NCI-H128 (cell line): ENCODE results near the gene CMTM3.
"Not testable (repeated sequence)": the region's sequence is repeated elsewhere in the genome, so short reads cannot be mapped to it uniquely, and the experiment has no call there.

Experiments
- DNase-seq: peaks from one replicate; lab custom pipeline; 2025; ENCODE audit not compliant: unreplicated experiment; lab: John Stamatoyannopoulos, UW

Gene CMTM3

DNA sequence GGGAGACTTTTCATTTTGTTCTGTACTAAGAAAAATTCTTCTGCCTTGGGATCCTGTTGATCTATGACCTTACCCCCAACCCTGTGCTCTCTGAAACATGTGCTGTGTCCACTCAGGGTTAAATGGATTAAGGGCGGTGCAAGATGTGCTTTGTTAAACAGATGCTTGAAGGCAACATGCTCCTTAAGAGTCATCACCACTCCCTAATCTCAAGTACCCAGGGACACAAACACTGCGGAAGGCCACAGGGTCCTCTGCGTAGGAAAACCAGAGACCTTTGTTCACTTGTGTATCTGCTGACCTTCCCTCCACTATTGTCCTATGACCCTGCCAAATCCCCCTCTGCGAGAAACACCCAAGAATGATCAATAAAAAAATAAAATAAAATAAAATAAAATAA lies 27.1 kb downstream of the CMTM3 start:
- DNase-seq: not testable (repeated sequence)

- no peak for DNase-seq
Measured at GRCh38 chr16:66634527-66635196, 30.2 kb downstream of the CMTM3 start.

GRCh38 chr16:66635406-66635805 lies 30.9 kb downstream of the CMTM3 start:
- no peak for DNase-seq

- no peak for DNase-seq
Measured at GRCh38 chr16:66636199-66636598, 31.7 kb downstream of the CMTM3 start.

- no peak for DNase-seq
Measured at GRCh38 chr16:66637806-66638205, 33.3 kb downstream of the CMTM3 start.

GRCh38 chr16:66639091-66639885 lies 34.8 kb downstream of the CMTM3 start:
- no peak for DNase-seq

- no peak for DNase-seq
Measured at GRCh38 chr16:66640724-66641314, 36.3 kb downstream of the CMTM3 start.

DNA sequence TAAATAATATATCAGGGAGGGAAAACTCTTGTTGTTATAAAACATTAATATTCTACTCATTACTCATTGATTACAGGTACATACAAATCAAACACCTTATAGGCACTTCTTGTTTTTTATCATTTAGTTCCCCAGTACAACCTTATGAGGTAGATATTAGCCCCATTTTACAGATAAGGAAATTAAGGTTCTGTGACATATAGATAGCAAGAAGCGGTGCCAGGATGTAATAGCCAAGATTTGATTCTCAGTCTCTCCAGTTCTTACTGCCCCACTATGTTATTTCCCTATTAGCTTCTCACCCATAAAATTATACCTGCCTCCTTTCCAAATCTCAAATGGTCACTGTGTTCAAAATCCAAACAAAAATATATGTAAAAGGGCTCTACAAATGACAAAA lies 36.9 kb downstream of the CMTM3 start:
- DNase-seq: no peak

- DNase-seq: no peak
Measured at GRCh38 chr16:66647866-66648265, 43.4 kb downstream of the CMTM3 start.

GRCh38 chr16:66649167-66649566 lies 44.7 kb downstream of the CMTM3 start:
- no peak for DNase-seq

DNA sequence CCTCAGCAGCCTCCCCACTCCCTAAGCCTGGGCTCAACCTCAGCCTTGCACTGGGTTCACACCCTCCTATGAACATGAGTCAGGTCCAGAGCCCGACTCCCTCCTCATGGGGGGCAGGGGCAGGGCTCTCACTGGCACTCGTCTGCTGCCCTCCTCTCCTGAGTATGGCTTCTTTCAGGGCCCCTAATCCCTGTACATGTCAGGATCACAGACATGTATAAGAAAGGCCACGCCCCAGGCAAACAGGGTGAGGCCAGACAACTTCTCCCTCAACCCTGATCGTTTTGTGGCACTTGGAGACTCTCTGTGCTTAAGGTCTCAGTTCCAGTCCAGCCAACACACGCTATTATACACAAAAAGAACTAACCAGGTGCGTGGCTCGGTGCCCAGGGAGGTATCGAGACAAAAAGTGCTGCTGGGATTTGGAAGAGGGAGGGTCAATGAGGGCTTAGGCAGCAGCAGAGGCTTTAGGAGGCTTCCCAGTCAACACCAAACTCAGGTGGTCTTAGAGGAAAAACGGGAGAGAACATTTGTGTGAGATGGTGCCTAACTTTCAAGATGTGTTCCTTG lies 45.2 kb downstream of the CMTM3 start:
- DNase-seq: no peak

- DNase-seq: peak; percentile 59
Measured at GRCh38 chr16:66650707-66651473, 46.4 kb downstream of the CMTM3 start.

DNA sequence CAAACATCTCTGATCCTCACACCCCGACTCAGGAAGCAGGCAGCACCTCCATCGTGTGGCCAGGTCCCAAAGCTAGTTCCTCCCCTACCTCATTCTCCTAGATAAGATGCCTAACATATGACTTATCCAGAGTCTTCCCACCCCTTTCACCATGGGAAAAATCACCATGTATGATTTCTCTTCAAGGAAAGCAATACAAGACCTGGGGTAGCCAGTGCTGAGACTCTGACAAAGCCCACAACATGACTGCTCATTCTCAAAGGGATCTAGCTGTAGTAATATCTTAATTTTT lies 46.9 kb downstream of the CMTM3 start:
- DNase-seq: no peak

GRCh38 chr16:66651965-66652364 lies 47.5 kb downstream of the CMTM3 start:
- no peak for DNase-seq

GRCh38 chr16:66652661-66653360 lies 48.3 kb downstream of the CMTM3 start:
- no peak for DNase-seq

- no peak for DNase-seq
Measured at GRCh38 chr16:66653581-66654350, 49.3 kb downstream of the CMTM3 start.

- DNase-seq: no peak
Measured at GRCh38 chr16:66656547-66656946, 52.0 kb downstream of the CMTM3 start.

DNA sequence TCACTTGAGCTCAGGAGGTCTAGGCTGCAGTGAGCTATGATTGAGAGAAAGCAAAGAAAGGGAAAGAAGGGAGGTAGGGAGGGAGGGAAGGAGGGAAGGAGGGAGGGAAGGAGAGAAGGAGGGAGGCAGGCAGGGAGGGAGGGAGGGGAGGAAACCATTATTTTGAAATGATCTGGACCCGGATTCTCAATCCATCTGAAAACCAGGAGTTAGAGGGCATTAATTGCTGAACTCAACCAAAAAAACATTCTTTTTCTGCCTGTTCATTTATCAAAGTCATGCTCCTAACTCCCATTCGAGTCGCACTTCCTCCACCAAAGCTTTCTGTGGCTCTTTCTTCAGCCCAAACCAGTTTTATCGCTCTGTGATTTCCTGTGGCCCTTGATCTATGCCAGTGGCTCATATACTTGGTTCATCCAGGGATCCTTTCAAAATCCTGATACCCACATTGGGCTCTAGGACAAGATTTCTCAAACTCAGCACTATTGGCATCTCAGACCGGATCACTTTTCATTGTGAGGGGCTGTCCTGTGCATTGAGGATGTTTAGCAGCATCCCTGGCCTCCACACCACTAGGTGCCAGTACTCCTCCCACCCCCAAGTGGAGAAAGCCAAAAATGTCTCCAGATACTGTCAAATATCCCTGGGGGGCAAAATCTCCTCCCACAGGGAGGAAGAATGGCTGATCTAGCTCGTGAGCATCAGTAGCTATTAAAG lies 53.8 kb downstream of the CMTM3 start:
- no peak for DNase-seq

GRCh38 chr16:66658860-66659190 lies 54.3 kb downstream of the CMTM3 start:
- DNase-seq: no peak
